ENCODE measurements around the gene TTC23. TPM values are rescaled to one million over a fixed set of nuclear protein-coding genes. Genes with fewer than 3 reads are reported as not detected.

The TTC23 gene
- total and polyA plus RNA-seq, 7 donors = 2.1 to 11.2 (median 7.8) TPM

DNA sequence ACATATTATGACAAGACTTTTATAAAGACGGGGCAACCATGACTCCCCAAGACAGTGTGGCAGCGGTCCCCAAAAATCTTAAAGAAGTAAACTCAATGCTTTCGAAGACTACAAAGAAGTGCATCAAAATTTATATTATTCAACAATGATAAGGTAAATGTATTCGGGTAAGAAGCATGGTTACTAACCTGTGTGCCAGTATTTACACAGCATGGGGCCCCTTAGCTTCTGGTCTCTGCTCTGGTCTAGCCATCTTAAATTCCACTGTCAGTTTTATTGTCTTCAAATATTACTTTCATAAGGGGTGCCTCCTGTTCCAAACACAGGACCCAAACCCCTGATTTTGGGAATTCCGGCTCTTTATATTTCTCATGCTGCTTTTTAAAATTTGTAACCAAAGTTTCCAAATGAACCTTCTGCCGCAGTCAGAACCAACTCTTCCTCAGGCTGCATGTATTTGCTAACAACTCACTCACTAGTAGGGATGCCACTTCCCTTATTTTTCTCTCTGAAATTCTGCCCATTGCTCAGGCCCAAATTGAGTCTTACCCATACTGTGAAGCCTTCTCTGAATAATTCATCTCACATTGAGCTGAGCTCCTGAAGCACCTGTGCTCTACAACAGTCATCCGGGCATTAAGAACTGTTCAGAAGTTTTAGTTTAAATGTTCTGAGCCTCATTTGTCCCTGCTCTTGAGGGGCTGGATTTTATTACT, 1.2 kb downstream of the TTC23 start:
- ATAC-seq = no peak
- Histone ChIP-seq H3K27ac (peak overlapping the region; percentile 98), H3K9me3 (no peaks in the 10 kb centered on the region), H3K4me3 (peak overlapping the region; percentile 82), H3K4me1 (peaks cover 13% of the 10 kb centered on the region), H3K36me3 (ENCODE audit: insufficient read depth in 1 of 2, low read depth in 1 of 2) (peaks cover 0 to 14% of the 10 kb centered on the region in 2 donors), H3K27me3 (ENCODE audit: insufficient read depth in 3 of 3, low read length in 2 of 3) (no peaks in the 10 kb centered on the region)
- no peak for DNase-seq
- intact Hi-C loops (cut with DNase I) = no loop called here
- 68 to 79% (median 73%) methylated on average over 7 of the region's 7 CpGs for WGBS, 3 donors
- TF ChIP-seq CTCF (IDR thresholded peaks at IDR 0.05) = no peak

- DNase-seq = no peak
- no peak overlapping the region for H3K27ac ChIP-seq
- peaks cover 0 to 14% of the 10 kb centered on the region in 2 donors for H3K36me3 ChIP-seq (ENCODE audit: insufficient read depth in 1 of 2, low read depth in 1 of 2)
- 53 to 70% (median 64%) methylated on average over 3 of the region's 3 CpGs for WGBS, 3 donors
- no peak overlapping the region for H3K4me3 ChIP-seq
- H3K9me3 ChIP-seq = no peaks in the 10 kb centered on the region
- H3K27me3 ChIP-seq (ENCODE audit: insufficient read depth in 3 of 3, low read length in 2 of 3) = no peaks in the 10 kb centered on the region
- intact Hi-C loops (cut with DNase I) = no loop called here
- TF ChIP-seq CTCF (IDR thresholded peaks at IDR 0.05) = no peak
- peaks cover 4% of the 10 kb centered on the region for H3K4me1 ChIP-seq
- ATAC-seq = no peak
Observed at GRCh38 chr15:99247062-99247461, 2.3 kb downstream of the TTC23 start.

GRCh38 chr15:99244306-99244705, 5.1 kb downstream of the TTC23 start:
- intact Hi-C loops (cut with DNase I) = no loop called here
- Histone ChIP-seq H3K36me3 (ENCODE audit: insufficient read depth in 1 of 2, low read depth in 1 of 2) (peaks cover 0 to 32% of the 10 kb centered on the region in 2 donors), H3K4me1 (peaks cover 4% of the 10 kb centered on the region), H3K27ac (no peak overlapping the region), H3K4me3 (no peak overlapping the region), H3K9me3 (no peaks in the 10 kb centered on the region), H3K27me3 (ENCODE audit: insufficient read depth in 3 of 3, low read length in 2 of 3) (no peaks in the 10 kb centered on the region)
- ATAC-seq = no peak
- DNase-seq = no peak
- no peak for TF ChIP-seq CTCF (IDR thresholded peaks at IDR 0.05)
- WGBS, 3 donors = 93 to 97% (median 96%) methylated on average over 4 of the region's 4 CpGs

DNA sequence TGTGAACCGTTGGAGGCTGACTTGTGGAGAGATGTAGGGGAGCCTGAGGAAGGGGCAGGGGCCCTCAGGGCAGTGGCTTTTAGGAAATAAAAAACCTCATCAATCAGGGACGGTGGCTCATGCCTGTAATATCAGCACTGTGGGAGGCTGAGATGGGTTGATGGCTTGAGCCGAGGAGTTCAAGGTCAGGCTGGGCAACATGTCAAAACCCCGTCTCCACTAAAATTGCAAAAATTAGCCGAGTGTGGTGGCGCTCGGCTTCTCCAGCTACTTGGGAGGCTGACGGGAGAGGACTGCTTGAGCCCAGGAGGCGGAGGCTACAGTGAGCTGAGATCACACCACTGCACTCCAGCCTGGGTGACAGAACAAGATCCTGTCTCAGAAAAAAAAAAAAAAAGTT, 7.6 kb downstream of the TTC23 start:
- no peaks in the 10 kb centered on the region for H3K9me3 ChIP-seq
- DNase-seq (no peak), ATAC-seq (no peak)
- H3K36me3 ChIP-seq (ENCODE audit: insufficient read depth in 1 of 2, low read depth in 1 of 2) = peaks cover 0 to 42% of the 10 kb centered on the region in 2 donors
- no peaks in the 10 kb centered on the region for H3K4me1 ChIP-seq
- WGBS, 3 donors = 88 to 94% (median 90%) methylated on average over 9 of the region's 9 CpGs
- no peaks in the 10 kb centered on the region for H3K27me3 ChIP-seq (ENCODE audit: insufficient read depth in 3 of 3, low read length in 2 of 3)
- H3K4me3 ChIP-seq = no peak overlapping the region
- H3K27ac ChIP-seq = no peak overlapping the region
- intact Hi-C loops (cut with DNase I) = no loop called here
- TF ChIP-seq CTCF (IDR thresholded peaks at IDR 0.05) = no peak
